ENCODE data around the gene CD59. TPM values are rescaled to one million over a fixed set of nuclear protein-coding genes. Genes with fewer than 3 reads are reported as not detected.

The CD59 gene
- polyA plus RNA-seq, 3 donors, result 3.7 to 34.9 (median 21.1) TPM

GRCh38 chr11:33685082-33685481 lies 51.1 kb downstream of the CD59 start:
- Mint-ChIP-seq H3K9me3 (peaks cover 0 to 12% (median 4%) of the 10 kb centered on the region in 7 donors), H3K27ac (no peak overlapping the region), H3K4me3 (no peak overlapping the region), H3K36me3 (no peaks in the 10 kb centered on the region), H3K27me3 (ENCODE audit: low read depth in 3 of 3) (peaks cover 11 to 20% (median 15%) of the 10 kb centered on the region in 3 donors), H3K4me1 (no peaks in the 10 kb centered on the region)
- Histone ChIP-seq H3K27me3 (ENCODE audit: control insufficient read depth in 2 of 2, insufficient read depth in 2 of 2, low read length in 2 of 2) (peaks cover 2 to 7% of the 10 kb centered on the region in 2 donors), H3K9me3 (replicated peaks in 1 of 2; ENCODE audit: control insufficient read depth in 1 of 2, insufficient read depth in 1 of 2, low read length in 2 of 2) (peaks cover 0 to 3% of the 10 kb centered on the region in 2 donors), H3K36me3 (replicated peaks in 1 of 2; ENCODE audit: control insufficient read depth in 1 of 2, insufficient read depth in 2 of 2, low read length in 2 of 2) (no peaks in the 10 kb centered on the region), H4K20me1 (ENCODE audit: insufficient read depth, low read length) (no peaks in the 10 kb centered on the region), H3K4me3 (replicated peaks in 1 of 3; ENCODE audit: low read depth in 2 of 3, low read length in 3 of 3) (no peak overlapping the region), H3K4me2 (replicated peaks; ENCODE audit: extremely low read depth, low read length, poor library complexity, severe bottlenecking) (no peak overlapping the region), H2AFZ (ENCODE audit: insufficient read depth, low read depth, low read length, poor library complexity, severe bottlenecking) (no peak overlapping the region), H3K27ac (ENCODE audit: low read depth in 1 of 2, low read length in 2 of 2) (no peak overlapping the region), H3K79me2 (ENCODE audit: insufficient read depth, low read length) (no peaks in the 10 kb centered on the region), H3K4me1 (ENCODE audit: control insufficient read depth in 1 of 2, insufficient read depth in 2 of 2, low read length in 2 of 2) (no peaks in the 10 kb centered on the region), H3K9ac (ENCODE audit: insufficient read depth, low read length, poor library complexity, severe bottlenecking) (no peak overlapping the region)
- 100% methylated on average over 1 of the region's 3 CpGs for WGBS (ENCODE audit: insufficient coverage)
- no peak for DNase-seq
- intact Hi-C loops (cut with micrococcal nuclease), result loop anchor here in 1 of 2 donors (10.0 kb wide), 1 partner anchor 320 kb away; no protein-coding TSS in a partner anchor
- no peak for TF ChIP-seq CTCF (IDR thresholded peaks at IDR 0.05)

DNA sequence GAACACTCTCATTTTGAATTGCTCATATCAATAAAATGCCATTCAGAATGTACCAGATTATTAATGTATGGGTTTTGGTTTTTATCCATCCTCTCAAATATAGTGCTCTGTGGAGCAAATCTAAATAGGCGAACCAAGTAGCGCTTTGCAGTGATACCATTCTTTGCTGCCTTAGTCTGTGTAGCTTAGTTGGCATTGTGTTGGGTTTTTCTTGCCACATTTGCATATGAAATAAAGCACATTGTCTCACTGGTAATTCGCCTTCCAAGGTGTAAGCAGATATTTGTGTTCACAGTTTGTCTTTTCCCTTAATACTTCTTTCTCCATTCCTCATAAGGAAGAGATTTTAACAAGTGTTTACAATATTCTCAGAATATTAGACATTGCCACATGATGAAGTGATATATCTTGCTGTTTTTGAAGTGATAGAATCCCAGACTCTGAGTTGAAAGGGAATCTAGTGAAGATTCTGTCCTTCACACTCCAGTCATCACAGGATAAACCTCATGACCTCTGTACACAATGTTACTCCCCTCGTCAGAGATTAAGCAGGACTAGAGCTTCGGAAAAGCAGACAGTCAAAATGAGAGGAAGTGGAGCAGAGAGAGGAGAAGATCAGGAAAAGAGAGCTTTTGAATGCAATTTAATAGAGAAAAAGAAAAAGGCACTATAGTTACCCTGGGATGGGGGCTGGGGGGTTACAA lies 52.1 kb downstream of the CD59 start:
- WGBS (ENCODE audit: insufficient coverage), result no CpG with 5 or more reads among the region's 5 CpGs
- H3K27me3 Mint-ChIP-seq (ENCODE audit: low read depth in 3 of 3), result peaks cover 11 to 28% (median 17%) of the 10 kb centered on the region in 3 donors
- intact Hi-C loops (cut with micrococcal nuclease), result loop anchor here in 1 of 2 donors (10.0 kb wide), 1 partner anchor 319 kb away; no protein-coding TSS in a partner anchor
- H3K27ac Mint-ChIP-seq, result no peak overlapping the region
- H3K9me3 Mint-ChIP-seq, result peaks cover 0 to 12% (median 4%) of the 10 kb centered on the region in 7 donors
- H3K79me2 ChIP-seq (ENCODE audit: insufficient read depth, low read length), result no peaks in the 10 kb centered on the region
- peaks cover 2 to 7% of the 10 kb centered on the region in 2 donors for H3K27me3 ChIP-seq (ENCODE audit: control insufficient read depth in 2 of 2, insufficient read depth in 2 of 2, low read length in 2 of 2)
- no peak overlapping the region for H3K4me3 ChIP-seq (replicated peaks in 1 of 3; ENCODE audit: low read depth in 2 of 3, low read length in 3 of 3)
- H2AFZ ChIP-seq (ENCODE audit: insufficient read depth, low read depth, low read length, poor library complexity, severe bottlenecking), result no peak overlapping the region
- no peaks in the 10 kb centered on the region for H3K4me1 ChIP-seq (ENCODE audit: control insufficient read depth in 1 of 2, insufficient read depth in 2 of 2, low read length in 2 of 2)
- TF ChIP-seq CTCF (IDR thresholded peaks at IDR 0.05), result no peak
- H3K4me2 ChIP-seq (replicated peaks; ENCODE audit: extremely low read depth, low read length, poor library complexity, severe bottlenecking), result no peak overlapping the region
- H3K27ac ChIP-seq (ENCODE audit: low read depth in 1 of 2, low read length in 2 of 2), result no peak overlapping the region
- H3K36me3 Mint-ChIP-seq, result no peaks in the 10 kb centered on the region
- H3K4me3 Mint-ChIP-seq, result no peak overlapping the region
- H3K4me1 Mint-ChIP-seq, result no peaks in the 10 kb centered on the region
- DNase-seq, result no peak
- no peak overlapping the region for H3K9ac ChIP-seq (ENCODE audit: insufficient read depth, low read length, poor library complexity, severe bottlenecking)
- H3K36me3 ChIP-seq (replicated peaks in 1 of 2; ENCODE audit: control insufficient read depth in 1 of 2, insufficient read depth in 2 of 2, low read length in 2 of 2), result no peaks in the 10 kb centered on the region
- no peaks in the 10 kb centered on the region for H4K20me1 ChIP-seq (ENCODE audit: insufficient read depth, low read length)
- peaks cover 0 to 3% of the 10 kb centered on the region in 2 donors for H3K9me3 ChIP-seq (replicated peaks in 1 of 2; ENCODE audit: control insufficient read depth in 1 of 2, insufficient read depth in 1 of 2, low read length in 2 of 2)

Data from CD14-positive monocyte (primary cell).